ENCODE results near the gene ELMO1. TPM values are rescaled to one million over a fixed set of nuclear protein-coding genes. Genes with fewer than 3 reads are reported as not detected.

ELMO1 gene, protein sequence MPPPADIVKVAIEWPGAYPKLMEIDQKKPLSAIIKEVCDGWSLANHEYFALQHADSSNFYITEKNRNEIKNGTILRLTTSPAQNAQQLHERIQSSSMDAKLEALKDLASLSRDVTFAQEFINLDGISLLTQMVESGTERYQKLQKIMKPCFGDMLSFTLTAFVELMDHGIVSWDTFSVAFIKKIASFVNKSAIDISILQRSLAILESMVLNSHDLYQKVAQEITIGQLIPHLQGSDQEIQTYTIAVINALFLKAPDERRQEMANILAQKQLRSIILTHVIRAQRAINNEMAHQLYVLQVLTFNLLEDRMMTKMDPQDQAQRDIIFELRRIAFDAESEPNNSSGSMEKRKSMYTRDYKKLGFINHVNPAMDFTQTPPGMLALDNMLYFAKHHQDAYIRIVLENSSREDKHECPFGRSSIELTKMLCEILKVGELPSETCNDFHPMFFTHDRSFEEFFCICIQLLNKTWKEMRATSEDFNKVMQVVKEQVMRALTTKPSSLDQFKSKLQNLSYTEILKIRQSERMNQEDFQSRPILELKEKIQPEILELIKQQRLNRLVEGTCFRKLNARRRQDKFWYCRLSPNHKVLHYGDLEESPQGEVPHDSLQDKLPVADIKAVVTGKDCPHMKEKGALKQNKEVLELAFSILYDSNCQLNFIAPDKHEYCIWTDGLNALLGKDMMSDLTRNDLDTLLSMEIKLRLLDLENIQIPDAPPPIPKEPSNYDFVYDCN
- 110 and 121 TPM in 2 replicates for total RNA-seq

- Mint-ChIP-seq H3K4me3 (peak within 1 kb of the TSS; percentile 98), H3K27ac (peak within 1 kb of the TSS; percentile 99), H3K4me1 (peaks cover 39% of the 10 kb centered on the region), H3K27me3 (peaks cover 6% of the 10 kb centered on the region), H3K9me3 (peaks cover 5% of the 10 kb centered on the region), H3K36me3 (ENCODE audit: low read depth) (peaks cover 23% of the 10 kb centered on the region)
- DNase-seq = peak; percentile 94
- intact Hi-C loops (cut with micrococcal nuclease) = loop anchor here (1.0 to 5.0 kb wide), 8 partner anchors 9 to 241 kb away; no protein-coding TSS in a partner anchor
Measured at GRCh38 chr7:37448636-37449361, at the start of gene ELMO1. Gene ELMO1, minus strand, starts transcription at chr7:37448864. Its CDS starts 106,174 bp downstream, at chr7:37342690.

- Mint-ChIP-seq H3K9me3 (no peaks in the 10 kb centered on the region), H3K36me3 (ENCODE audit: low read depth) (no peaks in the 10 kb centered on the region), H3K27ac (no peak overlapping the region), H3K4me1 (peaks cover 5% of the 10 kb centered on the region), H3K4me3 (no peak overlapping the region), H3K27me3 (peaks cover 1% of the 10 kb centered on the region)
- intact Hi-C loops (cut with micrococcal nuclease) = loop anchor here (5.0 kb wide), 1 partner anchor 210 kb away; no protein-coding TSS in a partner anchor
- DNase-seq = no peak
Measured at GRCh38 chr7:37497576-37497975, 48.9 kb upstream of the ELMO1 start.

GRCh38 chr7:37495574-37496184 lies 47.0 kb upstream of the ELMO1 start:
- DNase-seq = peak; percentile 62
- H3K4me3 Mint-ChIP-seq = no peak overlapping the region
- intact Hi-C loops (cut with micrococcal nuclease) = loop anchor here (2.0 to 5.0 kb wide), 3 partner anchors 47 to 208 kb away; partner anchors contain the start of gene ELMO1
- no peak overlapping the region for H3K27ac Mint-ChIP-seq
- no peaks in the 10 kb centered on the region for H3K36me3 Mint-ChIP-seq (ENCODE audit: low read depth)
- no peaks in the 10 kb centered on the region for H3K9me3 Mint-ChIP-seq
- H3K4me1 Mint-ChIP-seq = peaks cover 5% of the 10 kb centered on the region
- H3K27me3 Mint-ChIP-seq = peaks cover 1% of the 10 kb centered on the region

DNA sequence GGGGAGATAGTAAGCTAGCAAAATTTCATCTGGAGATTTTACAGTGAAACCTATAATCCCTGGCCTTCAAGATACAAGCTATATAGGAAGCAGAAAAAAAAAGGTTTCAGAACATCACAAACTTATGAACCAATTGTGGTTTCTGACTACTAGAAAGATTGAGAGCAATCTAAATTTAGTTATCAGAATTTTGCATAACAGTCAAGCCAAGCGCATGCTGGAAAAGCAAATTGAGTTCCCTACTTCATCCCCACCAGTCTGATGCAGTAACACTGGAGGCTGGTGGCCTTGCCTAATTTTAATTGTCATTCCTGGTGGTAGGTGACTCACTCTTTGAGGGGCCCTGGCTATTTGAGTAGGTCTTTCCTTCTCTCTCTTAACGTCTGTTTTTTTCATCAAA lies 46.3 kb upstream of the ELMO1 start:
- intact Hi-C loops (cut with micrococcal nuclease) = loop anchor here (2.0 to 5.0 kb wide), 3 partner anchors 46 to 208 kb away; partner anchors contain the start of gene ELMO1
- H3K9me3 Mint-ChIP-seq = no peaks in the 10 kb centered on the region
- H3K4me1 Mint-ChIP-seq = peaks cover 5% of the 10 kb centered on the region
- H3K27me3 Mint-ChIP-seq = peaks cover 1% of the 10 kb centered on the region
- H3K27ac Mint-ChIP-seq = no peak overlapping the region
- H3K4me3 Mint-ChIP-seq = no peak overlapping the region
- DNase-seq = no peak
- no peaks in the 10 kb centered on the region for H3K36me3 Mint-ChIP-seq (ENCODE audit: low read depth)

DNA sequence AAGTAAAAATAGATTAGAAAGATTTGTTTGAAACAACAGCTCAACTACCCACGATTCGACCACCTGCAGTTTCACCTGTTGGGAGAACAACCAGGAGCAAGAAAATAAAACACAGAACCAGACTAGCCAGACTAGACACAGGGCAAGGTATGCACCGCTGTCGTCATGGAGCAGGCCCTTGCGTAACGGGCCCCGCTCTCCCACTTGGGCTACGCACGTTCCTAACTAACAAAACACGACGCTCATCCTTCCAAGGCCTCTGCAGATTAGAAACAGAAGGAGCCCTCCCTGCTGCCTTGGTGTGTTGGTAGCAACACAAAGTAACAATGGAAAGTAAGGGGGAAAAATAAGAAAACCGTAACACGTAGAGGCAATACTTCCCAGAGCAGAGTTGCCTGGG lies 45.1 kb upstream of the ELMO1 start:
- no peak for DNase-seq
- Mint-ChIP-seq H3K27ac (no peak overlapping the region), H3K36me3 (ENCODE audit: low read depth) (no peaks in the 10 kb centered on the region), H3K4me3 (no peak overlapping the region), H3K27me3 (peaks cover 1% of the 10 kb centered on the region), H3K9me3 (no peaks in the 10 kb centered on the region), H3K4me1 (peaks cover 5% of the 10 kb centered on the region)
- intact Hi-C loops (cut with micrococcal nuclease) = loop anchor here (2.0 kb wide), 2 partner anchors 45 to 141 kb away; partner anchors contain the start of gene ELMO1

- H3K36me3 Mint-ChIP-seq (ENCODE audit: low read depth) = no peaks in the 10 kb centered on the region
- no peak for DNase-seq
- H3K27ac Mint-ChIP-seq = no peak overlapping the region
- H3K4me3 Mint-ChIP-seq = no peak overlapping the region
- H3K9me3 Mint-ChIP-seq = no peaks in the 10 kb centered on the region
- peaks cover 1% of the 10 kb centered on the region for H3K27me3 Mint-ChIP-seq
- H3K4me1 Mint-ChIP-seq = peaks cover 5% of the 10 kb centered on the region
- intact Hi-C loops (cut with micrococcal nuclease) = no loop called here
Measured at GRCh38 chr7:37493123-37493522, 44.5 kb upstream of the ELMO1 start.

GRCh38 chr7:37491919-37492694 lies 43.4 kb upstream of the ELMO1 start:
- intact Hi-C loops (cut with micrococcal nuclease) = no loop called here
- H3K27me3 Mint-ChIP-seq = no peaks in the 10 kb centered on the region
- H3K27ac Mint-ChIP-seq = no peak overlapping the region
- no peak overlapping the region for H3K4me3 Mint-ChIP-seq
- peaks cover 5% of the 10 kb centered on the region for H3K4me1 Mint-ChIP-seq
- no peaks in the 10 kb centered on the region for H3K9me3 Mint-ChIP-seq
- DNase-seq = no peak
- no peaks in the 10 kb centered on the region for H3K36me3 Mint-ChIP-seq (ENCODE audit: low read depth)

DNA sequence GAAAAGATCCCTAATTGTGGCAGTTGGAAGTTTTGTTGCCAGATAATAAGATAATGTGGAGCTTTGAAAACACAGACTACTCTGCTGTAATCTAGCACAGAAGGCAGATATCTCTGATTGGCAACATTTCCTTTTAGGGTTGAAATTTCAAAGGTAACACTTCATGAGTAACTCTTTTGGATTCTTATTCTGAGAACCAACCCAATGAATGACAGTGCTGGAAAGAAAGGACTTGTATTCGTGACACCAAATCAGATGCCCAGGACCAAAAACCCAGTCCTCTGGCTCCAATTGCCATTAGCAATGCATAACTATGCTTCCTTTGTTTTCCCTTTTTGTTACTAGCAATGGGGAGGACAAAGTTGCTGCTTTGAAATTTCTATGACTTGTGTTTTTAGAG lies 41.0 kb upstream of the ELMO1 start:
- Mint-ChIP-seq H3K4me3 (no peak overlapping the region), H3K9me3 (no peaks in the 10 kb centered on the region), H3K27ac (no peak overlapping the region), H3K27me3 (no peaks in the 10 kb centered on the region), H3K4me1 (peaks cover under 1% of the 10 kb centered on the region), H3K36me3 (ENCODE audit: low read depth) (no peaks in the 10 kb centered on the region)
- intact Hi-C loops (cut with micrococcal nuclease) = no loop called here
- DNase-seq = no peak

DNA sequence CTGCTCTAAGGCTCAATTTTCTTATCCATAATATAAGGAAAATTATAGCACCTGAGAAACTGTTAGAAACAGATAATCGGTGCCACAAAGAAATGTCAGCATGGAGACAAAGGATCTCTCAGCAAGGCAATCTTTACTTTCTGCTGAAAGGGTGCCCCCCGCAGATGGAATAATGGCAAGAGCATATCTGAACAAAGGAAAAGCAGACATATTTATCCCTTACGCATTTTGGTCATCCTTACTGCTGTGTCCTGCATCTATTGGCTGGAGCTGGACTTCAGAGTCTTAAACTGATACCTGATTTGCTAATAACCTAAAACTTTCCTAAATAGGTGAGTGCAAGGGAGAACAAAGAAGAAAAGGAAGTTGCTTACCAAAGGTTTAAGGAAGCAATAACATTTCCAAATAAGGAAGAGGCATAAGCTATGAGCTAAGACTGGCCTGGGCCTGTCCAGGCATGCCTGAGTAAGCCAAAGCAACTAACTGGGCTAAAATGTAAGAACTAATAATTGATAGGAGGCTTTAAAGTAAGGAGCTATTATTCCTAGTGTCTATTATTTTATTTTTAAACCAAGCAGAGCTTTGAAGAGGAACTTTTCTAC lies 39.6 kb upstream of the ELMO1 start:
- DNase-seq = no peak
- no peaks in the 10 kb centered on the region for H3K4me1 Mint-ChIP-seq
- H3K9me3 Mint-ChIP-seq = no peaks in the 10 kb centered on the region
- peaks cover 4% of the 10 kb centered on the region for H3K27me3 Mint-ChIP-seq
- intact Hi-C loops (cut with micrococcal nuclease) = no loop called here
- no peak overlapping the region for H3K4me3 Mint-ChIP-seq
- no peaks in the 10 kb centered on the region for H3K36me3 Mint-ChIP-seq (ENCODE audit: low read depth)
- H3K27ac Mint-ChIP-seq = no peak overlapping the region

- H3K27ac Mint-ChIP-seq = no peak overlapping the region
- H3K27me3 Mint-ChIP-seq = peaks cover 17% of the 10 kb centered on the region
- DNase-seq = no peak
- H3K4me3 Mint-ChIP-seq = no peak overlapping the region
- peaks cover 4% of the 10 kb centered on the region for H3K9me3 Mint-ChIP-seq
- no peaks in the 10 kb centered on the region for H3K4me1 Mint-ChIP-seq
- intact Hi-C loops (cut with micrococcal nuclease) = no loop called here
- H3K36me3 Mint-ChIP-seq (ENCODE audit: low read depth) = no peaks in the 10 kb centered on the region
Measured at GRCh38 chr7:37484426-37485073, 35.9 kb upstream of the ELMO1 start.

DNA sequence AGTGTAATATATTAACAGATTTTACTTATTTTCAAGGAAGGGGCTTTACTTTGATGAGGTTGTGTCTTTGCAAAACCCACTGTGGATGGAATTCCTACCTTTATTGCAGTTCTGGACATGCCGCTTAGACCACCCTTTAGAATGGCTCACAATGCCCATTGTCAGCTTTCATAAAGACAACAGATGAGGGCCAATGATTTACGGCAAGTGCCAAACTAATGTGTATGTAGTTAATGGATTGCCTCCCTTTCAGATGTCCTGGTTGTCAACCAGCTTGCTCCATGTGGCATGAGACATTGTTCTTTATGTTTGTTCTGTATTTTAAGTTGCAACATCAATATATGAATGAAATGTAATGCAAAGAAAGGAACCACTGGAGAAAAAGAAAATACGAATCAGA lies 35.0 kb upstream of the ELMO1 start:
- Mint-ChIP-seq H3K27me3 (peaks cover 23% of the 10 kb centered on the region), H3K4me3 (no peak overlapping the region), H3K27ac (no peak overlapping the region), H3K4me1 (no peaks in the 10 kb centered on the region), H3K9me3 (peaks cover 4% of the 10 kb centered on the region), H3K36me3 (ENCODE audit: low read depth) (no peaks in the 10 kb centered on the region)
- no peak for DNase-seq
- intact Hi-C loops (cut with micrococcal nuclease) = no loop called here

GRCh38 chr7:37482953-37483352 lies 34.3 kb upstream of the ELMO1 start:
- Mint-ChIP-seq H3K27ac (no peak overlapping the region), H3K4me3 (no peak overlapping the region), H3K4me1 (no peaks in the 10 kb centered on the region), H3K36me3 (ENCODE audit: low read depth) (no peaks in the 10 kb centered on the region), H3K9me3 (peaks cover 4% of the 10 kb centered on the region), H3K27me3 (peaks cover 28% of the 10 kb centered on the region)
- no peak for DNase-seq
- intact Hi-C loops (cut with micrococcal nuclease) = no loop called here

All from activated CD4-positive, alpha-beta T cell treated with anti-CD3 and anti-CD28 coated beads, Interleukin-2, amount 10 ng/mL, durations not matched to agents 24 days and 14 days (primary cell).